Esophagus muscularis mucosa (tissue), 4 donors: Measurements from ENCODE around the gene IFT88. TPM values are rescaled to one million over a fixed set of nuclear protein-coding genes. Genes with fewer than 3 reads are reported as not detected.
"Not testable (repeated sequence)": the region's sequence is repeated elsewhere in the genome, so short reads cannot be mapped to it uniquely, and the experiment has no call there.

Experiments
- DNase-seq: peaks from one replicate; pipeline ENCODE4 v3.0.0-alpha.2; 2017; ENCODE audit errors: extremely low spot score
- H3K27ac ChIP-seq, 4 donors: fragments of 200-600 bp; sonication (generic); replicated peaks in 1 of 4; 1 replicate in 3 of 4; 2 replicates in 1 of 4; pipeline ENCODE4 v1.5.1; 2016 to 2019; ENCODE audit warnings: mild to moderate bottlenecking in 1 of 4
- H3K27me3 ChIP-seq, 4 donors: fragments of 200-600 bp; sonication (generic); one replicate each; pipeline versions ENCODE4 v1.5.1 to v1.6.0; 2016 to 2019
- H3K36me3 ChIP-seq, 4 donors: fragments of 200-600 bp; sonication (generic); one replicate each; pipeline ENCODE4 v1.5.1; 2016 to 2019
- H3K4me1 ChIP-seq, 4 donors: fragments of 200-600 bp; sonication (generic); one replicate each; pipeline ENCODE4 v1.5.1; 2016 to 2019
- H3K4me3 ChIP-seq, 4 donors: fragments of 200-600 bp; sonication (generic); 1 replicate in 2 of 4; 2 replicates in 2 of 4; pipeline ENCODE4 v1.5.1; 2016 to 2019; ENCODE audit warnings: mild to moderate bottlenecking in 4 of 4, moderate library complexity in 1 of 4
- H3K9me3 ChIP-seq, 4 donors: fragments of 200-600 bp; sonication (generic); 1 replicate in 3 of 4; 2 replicates in 1 of 4; pipeline ENCODE4 v1.5.1; 2016 to 2019
- EP300 ChIP-seq: sonication (generic); formaldehyde crosslinking; IDR thresholded peaks from one replicate; pipeline ENCODE4 v1.6.1; 2017; ENCODE audit warnings: antibody characterized with exemption
- POLR2A ChIP-seq: fragments of 450-650 bp; IDR thresholded peaks from one replicate; pipeline ENCODE4 v1.6.1; 2017; ENCODE audit warnings: antibody characterized with exemption, moderate library complexity, mild to moderate bottlenecking, low read depth
- POLR2AphosphoS5 ChIP-seq, 2 donors: sonication (generic); formaldehyde crosslinking; IDR thresholded peaks; one replicate each; pipeline ENCODE4 v1.6.1; 2017; ENCODE audit warnings: antibody characterized with exemption in 2 of 2
- WGBS: methylation state at CpG from one replicate; pipeline ENCODE4 v1.1.5; 2018; 5-methylcytosine and 5-hydroxymethylcytosine counted together
- intact Hi-C: fragments of 100-400 bp; cut with DNase I; formaldehyde crosslinking; loops from one replicate; pipeline ENCODE4 v1.15.1; 2023
- total RNA-seq, 4 donors: library from RNA; depleted of rRNA; stranded (reverse); fragments of >200 nt; gene quantifications; one replicate each; pipeline versions ENCODE4 v1.1.0 to v1.2.1, GENCODE V29; 2016
- TF ChIP-seq, protein P1 (sequence below), 3 experiments: fragments of 200-600 bp in 2 of 3; fragments of 450-650 bp in 1 of 3; sonication (generic) in 2 of 3; IDR thresholded peaks; one replicate each; pipeline ENCODE4 v1.5.1; 2017 to 2019; ENCODE audit warnings: antibody characterized with exemption in 3 of 3, mild to moderate bottlenecking in 2 of 3, moderate library complexity in 1 of 3

IFT88 gene
- total RNA-seq, 4 donors from 2014 or later: 10.4 to 13.7 (median 11.5) TPM

DNA sequence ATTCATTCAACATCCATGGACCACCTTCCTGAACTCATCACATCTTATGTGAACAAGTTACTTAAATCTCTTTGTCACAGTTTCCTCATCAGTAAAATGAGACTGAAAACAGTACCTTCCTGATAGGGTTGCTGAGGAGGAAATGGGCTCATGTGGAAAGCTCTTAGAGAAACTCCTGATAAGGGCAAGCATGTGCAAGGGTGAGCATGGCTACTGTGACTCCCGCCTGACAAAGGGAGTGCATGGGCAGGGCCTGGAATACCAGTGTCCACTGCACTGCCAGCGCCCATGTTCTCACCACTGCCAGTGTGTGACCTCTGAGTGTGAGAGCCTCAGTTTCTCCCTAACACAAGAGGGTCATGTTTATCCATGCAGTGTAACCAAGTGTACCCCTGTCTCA lies 109.3 kb downstream of the IFT88 start:
- Histone ChIP-seq H3K4me3 (no peak overlapping the region), H3K9me3 (no peaks in the 10 kb centered on the region), H3K27me3 (no peaks in the 10 kb centered on the region), H3K27ac (no peak overlapping the region), H3K36me3 (peaks cover 0 to 51% (median 8%) of the 10 kb centered on the region in 4 donors), H3K4me1 (no peaks in the 10 kb centered on the region)
- no peak for DNase-seq
- intact Hi-C loops: no loop called here
- 97% methylated on average over 2 of the region's 2 CpGs for WGBS
- no peak for TF ChIP-seq POLR2AphosphoS5 (IDR thresholded peaks at IDR 0.05)
- no peak for TF ChIP-seq EP300
- no peak for TF ChIP-seq POLR2A
- TF ChIP-seq, protein P1, sequence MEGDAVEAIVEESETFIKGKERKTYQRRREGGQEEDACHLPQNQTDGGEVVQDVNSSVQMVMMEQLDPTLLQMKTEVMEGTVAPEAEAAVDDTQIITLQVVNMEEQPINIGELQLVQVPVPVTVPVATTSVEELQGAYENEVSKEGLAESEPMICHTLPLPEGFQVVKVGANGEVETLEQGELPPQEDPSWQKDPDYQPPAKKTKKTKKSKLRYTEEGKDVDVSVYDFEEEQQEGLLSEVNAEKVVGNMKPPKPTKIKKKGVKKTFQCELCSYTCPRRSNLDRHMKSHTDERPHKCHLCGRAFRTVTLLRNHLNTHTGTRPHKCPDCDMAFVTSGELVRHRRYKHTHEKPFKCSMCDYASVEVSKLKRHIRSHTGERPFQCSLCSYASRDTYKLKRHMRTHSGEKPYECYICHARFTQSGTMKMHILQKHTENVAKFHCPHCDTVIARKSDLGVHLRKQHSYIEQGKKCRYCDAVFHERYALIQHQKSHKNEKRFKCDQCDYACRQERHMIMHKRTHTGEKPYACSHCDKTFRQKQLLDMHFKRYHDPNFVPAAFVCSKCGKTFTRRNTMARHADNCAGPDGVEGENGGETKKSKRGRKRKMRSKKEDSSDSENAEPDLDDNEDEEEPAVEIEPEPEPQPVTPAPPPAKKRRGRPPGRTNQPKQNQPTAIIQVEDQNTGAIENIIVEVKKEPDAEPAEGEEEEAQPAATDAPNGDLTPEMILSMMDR (IDR thresholded peaks at IDR 0.05): no peak

DNA sequence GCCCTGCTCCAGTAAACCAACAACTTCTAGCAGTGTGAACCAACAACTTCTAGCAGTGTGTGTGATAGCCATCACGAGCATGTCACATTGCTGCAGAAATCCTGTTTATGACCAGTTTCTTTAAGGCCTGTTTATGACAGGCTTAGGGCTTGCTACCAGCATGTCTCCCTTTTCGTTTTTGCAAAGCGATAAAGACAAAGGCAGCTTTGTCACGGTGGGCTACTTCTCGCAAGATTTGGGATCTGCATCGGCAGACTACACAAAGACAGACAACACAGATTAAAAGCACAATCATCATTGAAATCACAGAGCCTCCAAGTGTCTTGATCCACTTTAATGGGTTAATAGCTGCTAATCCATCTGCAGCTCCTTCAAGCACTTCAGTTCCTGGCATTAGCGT lies 111.6 kb downstream of the IFT88 start:
- H3K4me3 ChIP-seq, DNase-seq, H3K27ac ChIP-seq, H3K4me1 ChIP-seq, intact Hi-C loops, H3K27me3 ChIP-seq, H3K9me3 ChIP-seq: not testable (repeated sequence)
- 87% methylated on average over 7 of the region's 7 CpGs for WGBS
- peaks cover 0 to 36% (median 3%) of the 10 kb centered on the region in 4 donors for H3K36me3 ChIP-seq

DNA sequence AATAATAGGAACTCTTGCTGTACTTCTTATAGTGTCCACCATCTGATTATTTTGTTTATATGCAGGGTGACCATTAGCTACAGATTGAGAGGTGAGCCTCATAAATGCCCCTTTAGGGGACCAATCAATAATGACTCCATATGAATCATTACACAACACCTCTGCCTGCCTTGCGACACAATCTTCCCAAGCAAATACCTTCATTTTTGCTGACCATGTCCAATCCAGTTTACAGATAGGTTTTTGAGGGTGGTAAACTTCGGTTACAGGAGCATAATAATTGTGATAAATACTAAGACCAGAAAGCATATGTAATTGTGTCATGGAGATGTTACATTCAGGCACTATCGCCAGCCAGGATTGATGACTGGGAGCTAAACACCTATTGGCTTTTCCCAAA lies 112.9 kb downstream of the IFT88 start:
- Histone ChIP-seq H3K9me3 (no peaks in the 10 kb centered on the region), H3K27ac (no peak overlapping the region), H3K4me1 (no peaks in the 10 kb centered on the region), H3K4me3 (no peak overlapping the region), H3K36me3 (peaks cover 0 to 33% (median 3%) of the 10 kb centered on the region in 4 donors), H3K27me3 (no peaks in the 10 kb centered on the region)
- WGBS: 95% methylated on average over 3 of the region's 3 CpGs
- DNase-seq: no peak
- TF ChIP-seq, protein P1 (IDR thresholded peaks at IDR 0.05): no peak
- TF ChIP-seq POLR2AphosphoS5 (IDR thresholded peaks at IDR 0.05): no peak
- no peak for TF ChIP-seq EP300
- TF ChIP-seq POLR2A: no peak
- intact Hi-C loops: no loop called here

DNA sequence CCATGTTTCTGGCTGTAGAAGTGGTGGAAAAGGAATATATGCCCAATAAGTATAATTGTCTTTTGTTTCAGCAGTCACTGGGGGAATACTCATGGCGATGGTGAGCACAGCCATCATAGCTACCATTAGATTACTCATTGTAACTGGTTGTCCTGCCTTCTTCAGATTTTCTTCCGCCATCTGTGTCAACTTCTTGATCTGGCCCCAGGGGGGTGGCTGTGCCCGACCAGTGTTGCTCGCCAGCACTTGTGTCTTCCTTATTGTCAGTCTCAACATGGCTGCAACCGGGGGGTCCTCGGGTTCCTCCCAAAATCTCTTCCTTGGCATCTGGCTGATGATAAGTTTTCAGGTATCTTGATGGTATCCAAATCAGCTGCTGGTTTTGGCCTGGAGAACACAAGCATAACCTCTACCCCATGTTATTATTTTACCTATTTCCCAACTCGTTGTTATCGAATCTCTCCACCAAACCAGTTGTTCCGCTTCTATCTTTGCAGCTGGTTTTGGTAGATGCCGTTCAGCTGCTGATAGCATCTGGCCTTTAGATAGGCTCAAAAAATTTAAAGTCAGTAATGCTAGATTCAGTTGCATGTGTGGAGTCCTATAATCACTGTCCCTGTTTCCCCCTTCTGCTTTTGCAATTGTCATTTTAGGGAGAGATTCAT lies 113.6 kb downstream of the IFT88 start:
- WGBS: 97% methylated on average over 10 of the region's 10 CpGs
- intact Hi-C loops: no loop called here
- no peak for DNase-seq
- TF ChIP-seq POLR2A: no peak
- TF ChIP-seq POLR2AphosphoS5 (IDR thresholded peaks at IDR 0.05): no peak
- TF ChIP-seq EP300: no peak
- TF ChIP-seq, protein P1 (IDR thresholded peaks at IDR 0.05): no peak
- Histone ChIP-seq H3K27me3 (no peaks in the 10 kb centered on the region), H3K4me1 (no peaks in the 10 kb centered on the region), H3K36me3 (peaks cover 0 to 27% (median 3%) of the 10 kb centered on the region in 4 donors), H3K9me3 (no peaks in the 10 kb centered on the region), H3K4me3 (no peak overlapping the region), H3K27ac (no peak overlapping the region)

DNA sequence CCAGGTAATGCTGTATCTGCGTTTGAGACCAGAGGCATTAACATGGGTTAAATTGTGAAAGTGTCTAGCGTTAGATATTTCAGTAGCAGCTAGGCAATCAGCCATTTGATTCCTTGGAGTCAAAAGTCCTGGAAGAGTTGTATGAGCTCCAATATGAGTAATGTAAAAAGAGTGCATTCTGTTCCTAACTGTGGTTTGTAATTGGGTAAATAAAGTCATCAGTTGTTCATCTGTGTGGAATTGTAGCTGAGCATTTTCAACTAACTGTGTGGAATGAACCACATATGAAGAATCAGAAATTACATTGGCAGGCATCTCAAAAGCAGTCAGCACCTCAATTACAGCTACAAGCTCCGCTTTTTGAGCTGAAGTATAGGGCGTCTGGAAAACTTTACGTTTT lies 114.5 kb downstream of the IFT88 start:
- H3K27me3 ChIP-seq, H3K27ac ChIP-seq, H3K4me1 ChIP-seq, DNase-seq, H3K9me3 ChIP-seq, intact Hi-C loops, H3K4me3 ChIP-seq: not testable (repeated sequence)
- peaks cover 0 to 23% (median 0%) of the 10 kb centered on the region in 4 donors for H3K36me3 ChIP-seq
- WGBS: 89% methylated on average over 5 of the region's 5 CpGs

GRCh38 chr13:20682061-20682460 lies 115.1 kb downstream of the IFT88 start:
- no peak for DNase-seq
- intact Hi-C loops: no loop called here
- 100% methylated on average over 1 of the region's 1 CpG for WGBS
- H3K36me3 ChIP-seq: peaks cover 0 to 23% (median 0%) of the 10 kb centered on the region in 4 donors
- no peaks in the 10 kb centered on the region for H3K9me3 ChIP-seq
- H3K4me1 ChIP-seq: no peaks in the 10 kb centered on the region
- no peak overlapping the region for H3K4me3 ChIP-seq
- H3K27ac ChIP-seq: no peak overlapping the region
- TF ChIP-seq, protein P1 (IDR thresholded peaks at IDR 0.05): no peak
- TF ChIP-seq POLR2A (no peak), EP300 (no peak), POLR2AphosphoS5 (IDR thresholded peaks at IDR 0.05) (no peak)
- no peaks in the 10 kb centered on the region for H3K27me3 ChIP-seq
